ENCODE data around the gene IDH3B.

The IDH3B gene

DNA sequence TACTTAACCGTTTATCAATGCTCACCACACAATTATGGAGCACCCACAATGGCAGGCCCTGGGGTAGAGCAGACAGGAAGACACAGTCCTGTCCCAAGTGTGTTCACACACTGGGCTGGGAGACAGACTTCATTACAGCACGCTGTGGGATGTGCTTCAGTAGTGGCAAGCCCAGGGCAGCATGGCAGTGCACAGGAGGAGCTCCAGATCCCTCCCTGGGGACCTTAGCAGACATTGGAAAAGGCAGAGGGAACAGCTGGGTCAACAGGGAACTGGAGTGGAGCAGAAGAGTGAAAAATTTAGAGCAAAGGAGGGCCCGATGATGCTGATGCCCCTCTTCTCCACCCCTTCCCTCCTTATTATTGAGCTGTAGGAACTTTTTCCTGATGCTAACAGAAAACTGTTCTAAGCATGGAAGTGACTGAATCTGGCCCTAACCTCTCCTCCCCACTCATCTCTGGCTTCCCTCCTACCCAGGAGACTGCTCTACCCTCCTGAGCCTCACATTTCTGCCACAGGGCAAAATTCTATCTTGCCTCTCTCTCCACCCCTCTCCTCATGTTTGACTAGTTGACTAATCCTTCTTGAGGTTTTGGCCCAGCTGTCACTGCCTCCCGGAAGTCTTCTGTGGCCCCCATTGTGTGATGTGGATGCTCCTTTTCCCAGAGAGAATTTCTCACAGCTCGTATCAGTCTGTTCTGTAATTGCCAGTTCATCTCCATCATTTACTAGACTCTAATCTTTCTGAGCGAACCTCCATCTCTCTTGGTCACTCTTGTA lies 52.9 kb downstream of the IDH3B start:
- Histone ChIP-seq H3K27me3 (ENCODE audit: insufficient read depth, low read depth) (no peaks in the 10 kb centered on the region), H3K4me2 (no peak overlapping the region), H3K27ac (no peak overlapping the region), H2AFZ (ENCODE audit: low read depth) (no peak overlapping the region), H4K20me1 (ENCODE audit: insufficient read depth) (no peaks in the 10 kb centered on the region), H3K4me1 (ENCODE audit: low read depth, poor library complexity, severe bottlenecking) (no peaks in the 10 kb centered on the region), H3K4me3 (IDR thresholded peaks at IDR 0.05; ENCODE audit: insufficient read depth, low read depth, low read length) (no peak overlapping the region), H3K9ac (no peak overlapping the region), H3K79me2 (ENCODE audit: insufficient read depth, low read depth) (no peaks in the 10 kb centered on the region), H3K36me3 (ENCODE audit: insufficient read depth) (no peaks in the 10 kb centered on the region)
- TF ChIP-seq, protein P1, sequence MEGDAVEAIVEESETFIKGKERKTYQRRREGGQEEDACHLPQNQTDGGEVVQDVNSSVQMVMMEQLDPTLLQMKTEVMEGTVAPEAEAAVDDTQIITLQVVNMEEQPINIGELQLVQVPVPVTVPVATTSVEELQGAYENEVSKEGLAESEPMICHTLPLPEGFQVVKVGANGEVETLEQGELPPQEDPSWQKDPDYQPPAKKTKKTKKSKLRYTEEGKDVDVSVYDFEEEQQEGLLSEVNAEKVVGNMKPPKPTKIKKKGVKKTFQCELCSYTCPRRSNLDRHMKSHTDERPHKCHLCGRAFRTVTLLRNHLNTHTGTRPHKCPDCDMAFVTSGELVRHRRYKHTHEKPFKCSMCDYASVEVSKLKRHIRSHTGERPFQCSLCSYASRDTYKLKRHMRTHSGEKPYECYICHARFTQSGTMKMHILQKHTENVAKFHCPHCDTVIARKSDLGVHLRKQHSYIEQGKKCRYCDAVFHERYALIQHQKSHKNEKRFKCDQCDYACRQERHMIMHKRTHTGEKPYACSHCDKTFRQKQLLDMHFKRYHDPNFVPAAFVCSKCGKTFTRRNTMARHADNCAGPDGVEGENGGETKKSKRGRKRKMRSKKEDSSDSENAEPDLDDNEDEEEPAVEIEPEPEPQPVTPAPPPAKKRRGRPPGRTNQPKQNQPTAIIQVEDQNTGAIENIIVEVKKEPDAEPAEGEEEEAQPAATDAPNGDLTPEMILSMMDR (conservative IDR thresholded peaks at IDR 0.05; ENCODE audit: low read depth, low read length), result no peak

DNA sequence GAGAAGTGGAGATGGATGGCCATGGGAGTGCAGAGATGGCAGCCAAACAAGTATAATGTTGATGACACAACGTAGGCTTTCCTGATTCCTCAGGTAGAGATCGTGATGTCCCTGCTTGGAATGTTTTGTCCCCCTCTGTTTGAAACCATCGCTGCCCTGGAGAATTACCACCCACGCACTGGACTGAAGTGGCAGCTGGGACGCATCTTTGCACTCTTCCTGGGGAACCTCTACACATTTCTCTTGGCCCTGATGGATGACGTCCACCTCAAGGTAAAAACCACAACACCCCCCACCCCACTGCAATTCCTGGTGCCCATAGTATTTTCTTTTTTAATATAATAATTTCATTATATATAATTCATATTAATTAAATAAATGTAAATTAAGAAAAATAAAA lies 53.7 kb downstream of the IDH3B start:
- Histone ChIP-seq H3K27me3 (ENCODE audit: insufficient read depth, low read depth) (no peaks in the 10 kb centered on the region), H4K20me1 (ENCODE audit: insufficient read depth) (no peaks in the 10 kb centered on the region), H3K4me1 (ENCODE audit: low read depth, poor library complexity, severe bottlenecking) (no peaks in the 10 kb centered on the region), H3K4me3 (IDR thresholded peaks at IDR 0.05; ENCODE audit: insufficient read depth, low read depth, low read length) (no peak overlapping the region), H3K79me2 (ENCODE audit: insufficient read depth, low read depth) (no peaks in the 10 kb centered on the region), H3K27ac (no peak overlapping the region), H2AFZ (ENCODE audit: low read depth) (no peak overlapping the region), H3K4me2 (no peak overlapping the region), H3K9ac (no peak overlapping the region), H3K36me3 (ENCODE audit: insufficient read depth) (no peaks in the 10 kb centered on the region)
- TF ChIP-seq, protein P1 (conservative IDR thresholded peaks at IDR 0.05; ENCODE audit: low read depth, low read length), result no peak

All from KMS-11 (cell line).